NCI-H1048 (cell line): Measurements from ENCODE around the gene CNOT10.
"Not testable (repeated sequence)": the region's sequence is repeated elsewhere in the genome, so short reads cannot be mapped to it uniquely, and the experiment has no call there.

Experiments
- DNase-seq: peaks from one replicate; lab custom pipeline; 2025; lab: John Stamatoyannopoulos, UW

The CNOT10 gene

DNA sequence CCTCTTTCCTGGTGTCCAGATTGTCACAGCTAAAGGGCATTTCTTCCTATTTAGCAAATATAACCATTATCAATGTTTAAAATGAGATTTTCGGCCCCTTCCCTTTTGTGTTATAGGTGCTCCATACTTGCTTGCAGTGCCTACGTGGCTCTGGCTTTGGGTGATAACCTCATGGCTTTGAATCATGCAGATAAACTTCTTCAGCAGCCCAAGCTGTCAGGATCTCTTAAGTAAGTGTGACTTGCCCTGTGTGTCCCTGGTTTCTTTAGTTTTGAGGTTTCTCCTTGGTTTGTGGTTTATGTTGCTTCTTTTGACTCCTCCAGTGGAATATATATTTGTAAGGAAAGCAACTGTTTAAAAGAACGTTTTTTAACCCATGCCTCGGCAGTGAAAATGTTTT, 74.4 kb downstream of the CNOT10 start:
- DNase-seq = no peak

DNA sequence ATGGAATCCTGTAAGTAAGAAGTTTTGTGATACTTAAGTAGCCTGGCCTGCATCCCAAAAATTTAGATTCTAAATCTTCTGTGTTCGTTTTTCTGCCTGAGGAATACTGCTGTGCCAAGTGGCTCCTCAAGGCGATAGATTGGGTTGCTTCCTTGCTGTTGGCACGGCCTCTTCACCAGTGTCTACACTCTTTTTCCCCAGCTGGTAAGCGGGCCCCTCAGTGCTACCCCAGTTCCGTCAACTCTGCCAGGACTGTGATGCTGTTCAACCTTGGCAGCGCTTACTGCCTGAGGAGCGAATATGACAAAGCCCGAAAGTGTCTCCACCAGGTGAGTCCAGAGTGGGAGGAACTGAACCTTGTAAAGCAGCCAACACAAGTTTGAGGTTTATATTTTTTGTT, 79.5 kb downstream of the CNOT10 start:
- no peak for DNase-seq

DNA sequence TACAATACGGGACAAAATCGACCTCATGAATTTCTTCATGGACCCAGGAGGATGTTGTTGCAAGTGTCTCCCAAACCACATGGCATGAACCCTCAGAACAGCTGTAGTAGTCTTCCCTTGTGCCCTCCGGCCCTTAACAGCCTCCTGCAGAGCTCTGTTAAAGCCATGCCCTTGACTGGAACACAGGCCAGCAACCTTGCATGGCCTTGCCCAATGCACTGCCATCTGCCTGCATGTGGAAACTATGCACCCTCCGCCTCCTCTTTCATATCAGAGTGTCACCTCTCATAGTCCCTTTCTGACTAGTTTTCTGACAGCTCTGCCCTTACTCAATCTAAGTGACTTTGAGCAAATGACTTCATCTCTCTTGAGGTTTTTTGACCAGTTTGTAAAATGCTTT, 93.4 kb downstream of the CNOT10 start:
- no peak for DNase-seq

DNA sequence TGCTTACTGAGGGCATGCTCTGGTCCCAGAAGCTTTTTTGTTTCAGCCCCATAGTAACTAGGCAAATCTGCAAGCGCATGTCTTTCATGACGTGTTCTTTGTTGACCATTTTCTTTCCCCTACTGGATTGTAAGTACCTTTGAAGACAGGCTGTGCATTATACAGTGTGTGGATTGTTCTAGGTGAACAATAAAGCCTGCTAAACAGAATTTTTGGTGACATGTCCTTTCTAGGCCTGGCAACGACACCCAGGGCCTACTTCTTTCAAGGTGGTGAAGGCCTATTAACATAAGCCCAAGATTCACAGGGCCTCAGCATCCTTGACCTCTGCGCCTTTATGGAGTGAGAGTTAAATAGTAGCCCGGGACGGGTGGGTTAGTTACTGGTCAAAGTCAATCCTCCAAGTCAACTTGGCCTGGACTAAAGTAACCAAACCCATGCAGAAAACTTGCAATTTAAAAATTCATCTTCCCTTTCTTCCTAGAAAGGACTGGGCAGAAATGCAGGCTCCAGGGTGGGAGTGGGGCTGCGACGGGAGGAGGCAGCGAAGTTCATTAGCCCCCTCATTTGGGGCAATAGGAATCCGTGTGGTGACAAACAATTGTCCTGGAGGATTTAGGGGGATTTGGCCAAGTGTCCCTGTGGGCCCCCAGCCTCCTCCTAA, 95.2 kb downstream of the CNOT10 start:
- no peak for DNase-seq

GRCh38 chr3:32780735-32781210, 95.8 kb downstream of the CNOT10 start:
- peak; percentile 79 for DNase-seq

GRCh38 chr3:32781211-32781968, 96.4 kb downstream of the CNOT10 start:
- DNase-seq = peak; percentile 64

DNA sequence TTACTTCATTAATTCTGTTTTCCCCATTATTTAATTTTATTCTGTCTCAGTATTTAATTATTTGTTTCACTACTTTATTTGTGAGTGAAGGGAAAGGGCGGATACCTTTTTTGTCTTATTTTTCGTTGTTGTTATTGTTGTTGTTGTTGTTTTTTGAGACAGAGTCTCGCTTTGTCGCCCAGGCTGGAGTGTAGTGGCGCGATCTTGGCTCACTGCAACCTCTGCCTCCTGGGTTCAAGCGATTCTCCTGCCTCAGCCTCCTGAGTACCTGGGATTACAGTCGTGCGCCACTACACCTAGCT, 96.9 kb downstream of the CNOT10 start:
- DNase-seq = not testable (repeated sequence)

- DNase-seq = no peak
Observed at GRCh38 chr3:32782407-32782806, 97.4 kb downstream of the CNOT10 start.

DNA sequence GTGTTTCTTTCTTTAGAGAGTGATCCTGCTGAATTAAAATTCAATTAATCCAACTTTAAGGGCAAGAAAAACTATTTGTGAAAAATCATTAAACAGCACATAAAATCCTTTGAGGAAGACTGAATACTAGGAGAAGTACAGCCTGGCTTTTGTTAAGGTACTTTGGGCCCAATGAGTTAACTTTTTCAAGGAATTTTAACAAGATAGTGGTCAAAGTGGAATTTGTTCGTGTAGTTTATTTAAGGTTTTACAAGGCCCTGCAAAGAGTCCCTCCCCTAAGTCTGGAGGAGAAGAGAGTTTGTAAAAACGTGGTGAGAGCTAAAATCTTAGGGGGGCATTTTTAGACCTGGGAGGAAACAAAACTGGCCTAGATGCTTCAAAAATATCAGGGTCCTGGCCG, 106.8 kb downstream of the CNOT10 start:
- no peak for DNase-seq

- DNase-seq = no peak
Observed at GRCh38 chr3:32794487-32795308, 109.7 kb downstream of the CNOT10 start.

- DNase-seq = not testable (repeated sequence)
Observed at GRCh38 chr3:32796384-32796950, 111.5 kb downstream of the CNOT10 start.

DNA sequence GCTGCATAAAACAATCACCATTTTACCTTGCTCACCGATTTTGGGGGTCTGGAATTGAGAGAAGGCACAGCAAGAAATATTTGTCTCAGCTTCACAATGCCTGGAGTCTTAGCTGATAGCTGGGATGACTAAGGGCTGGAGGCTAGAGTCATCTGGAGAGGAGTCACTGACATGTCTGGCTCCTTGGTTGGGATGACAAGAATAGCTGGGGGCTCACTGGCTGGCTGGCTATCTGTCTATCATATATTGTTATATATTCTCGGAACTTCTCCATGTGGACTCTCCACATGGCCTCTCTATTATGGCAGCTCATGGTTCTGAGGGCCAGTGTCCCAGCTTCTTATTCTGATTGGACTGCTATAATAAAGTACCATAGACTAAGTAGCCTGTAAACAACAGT, 112.8 kb downstream of the CNOT10 start:
- DNase-seq = no peak

- not testable (repeated sequence) for DNase-seq
Observed at GRCh38 chr3:32801440-32801839, 116.5 kb downstream of the CNOT10 start.

DNA sequence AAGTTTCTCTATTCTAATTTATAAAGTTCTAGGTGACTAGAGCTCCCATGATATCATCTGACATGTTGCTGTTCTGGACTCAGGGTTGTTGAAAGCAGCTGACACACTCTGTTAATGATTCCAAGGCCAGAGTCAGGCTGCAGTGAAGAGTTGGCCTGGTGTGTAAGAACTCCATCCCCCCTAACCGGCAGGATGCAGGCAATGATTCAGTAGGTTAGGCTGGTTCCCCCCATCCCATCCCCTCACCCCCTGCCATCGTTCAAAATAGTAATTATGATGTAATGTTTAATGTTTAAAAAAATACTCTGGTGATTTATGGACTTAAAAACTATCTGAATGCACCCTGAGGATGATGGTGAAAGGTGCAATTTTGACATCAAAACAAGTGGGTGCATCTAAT, 128.2 kb downstream of the CNOT10 start:
- DNase-seq = no peak

DNA sequence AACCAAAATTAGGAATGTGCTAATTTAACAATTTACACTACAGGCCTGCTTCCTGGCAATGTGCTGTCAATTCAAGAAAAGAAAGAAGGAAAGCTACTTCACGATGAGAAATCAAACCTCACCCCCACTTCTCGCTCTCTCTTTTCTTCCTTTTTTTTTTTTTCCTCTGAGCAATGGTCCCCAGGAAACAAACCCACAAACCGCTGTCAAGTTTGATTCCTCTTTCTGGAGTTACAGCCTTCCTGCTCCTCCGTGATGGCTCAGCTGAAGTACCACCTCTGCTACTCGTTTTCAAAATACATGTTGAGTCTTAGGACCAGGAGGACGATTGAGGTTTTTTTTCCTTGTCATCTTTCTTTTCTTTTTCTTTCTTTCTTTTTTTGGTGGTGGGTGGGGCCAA, 129.4 kb downstream of the CNOT10 start:
- no peak for DNase-seq

GRCh38 chr3:32815841-32816438, 131.0 kb downstream of the CNOT10 start:
- DNase-seq = no peak

- DNase-seq = no peak
Observed at GRCh38 chr3:32816439-32817256, 131.7 kb downstream of the CNOT10 start.

DNA sequence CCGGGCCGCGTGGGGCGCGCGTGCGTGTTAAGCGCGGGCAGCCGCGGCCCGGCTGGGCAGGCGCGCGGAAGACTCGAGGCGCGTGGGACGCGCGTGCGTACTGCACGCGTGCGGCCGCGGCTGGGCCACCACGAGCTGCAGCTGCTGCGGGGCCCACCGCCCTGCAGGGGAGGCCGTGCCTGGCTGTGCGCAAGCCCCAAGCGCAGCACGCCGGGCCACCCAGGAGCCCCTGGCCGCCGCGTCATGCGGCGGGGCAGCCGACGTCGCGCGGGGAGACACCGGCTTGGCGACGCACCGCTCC, 132.2 kb downstream of the CNOT10 start:
- DNase-seq = no peak

DNA sequence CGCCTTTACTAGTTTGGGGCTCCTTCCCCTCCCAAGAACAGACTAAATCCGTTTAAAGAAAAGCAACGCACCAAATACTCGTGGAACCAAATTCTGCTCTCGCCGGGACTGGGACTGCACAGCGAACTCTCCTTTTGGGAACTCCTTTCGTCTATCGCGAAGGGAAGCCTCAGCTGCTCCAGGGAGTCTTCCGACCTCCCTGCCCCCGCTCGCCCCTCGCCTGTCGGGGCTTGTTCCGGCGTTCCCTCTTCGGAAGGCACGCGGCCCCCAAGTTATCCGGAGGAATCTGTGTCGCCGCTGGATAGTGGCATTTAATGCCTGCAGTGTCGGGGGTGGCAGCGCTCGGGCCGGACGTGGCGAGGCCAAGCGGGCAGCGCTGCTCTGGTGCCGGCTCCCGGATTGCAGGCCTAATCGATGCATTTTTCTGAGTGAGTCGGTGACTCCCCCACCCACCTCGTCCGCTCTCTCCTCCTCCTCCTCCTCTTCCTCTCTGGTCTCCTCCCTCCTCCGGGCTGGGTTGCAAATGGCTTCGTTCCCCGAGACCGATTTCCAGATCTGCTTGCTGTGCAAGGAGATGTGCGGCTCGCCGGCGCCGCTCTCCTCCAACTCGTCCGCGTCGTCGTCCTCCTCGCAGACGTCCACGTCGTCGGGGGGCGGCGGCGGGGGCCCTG, 132.7 kb downstream of the CNOT10 start, which contains the start of gene TRIM71:
Gene TRIM71, plus strand, starts transcription at position 440 of the 671 bp plus-strand sequence. Its CDS starts 84 bp downstream, at position 524.
- no peak for DNase-seq

DNA sequence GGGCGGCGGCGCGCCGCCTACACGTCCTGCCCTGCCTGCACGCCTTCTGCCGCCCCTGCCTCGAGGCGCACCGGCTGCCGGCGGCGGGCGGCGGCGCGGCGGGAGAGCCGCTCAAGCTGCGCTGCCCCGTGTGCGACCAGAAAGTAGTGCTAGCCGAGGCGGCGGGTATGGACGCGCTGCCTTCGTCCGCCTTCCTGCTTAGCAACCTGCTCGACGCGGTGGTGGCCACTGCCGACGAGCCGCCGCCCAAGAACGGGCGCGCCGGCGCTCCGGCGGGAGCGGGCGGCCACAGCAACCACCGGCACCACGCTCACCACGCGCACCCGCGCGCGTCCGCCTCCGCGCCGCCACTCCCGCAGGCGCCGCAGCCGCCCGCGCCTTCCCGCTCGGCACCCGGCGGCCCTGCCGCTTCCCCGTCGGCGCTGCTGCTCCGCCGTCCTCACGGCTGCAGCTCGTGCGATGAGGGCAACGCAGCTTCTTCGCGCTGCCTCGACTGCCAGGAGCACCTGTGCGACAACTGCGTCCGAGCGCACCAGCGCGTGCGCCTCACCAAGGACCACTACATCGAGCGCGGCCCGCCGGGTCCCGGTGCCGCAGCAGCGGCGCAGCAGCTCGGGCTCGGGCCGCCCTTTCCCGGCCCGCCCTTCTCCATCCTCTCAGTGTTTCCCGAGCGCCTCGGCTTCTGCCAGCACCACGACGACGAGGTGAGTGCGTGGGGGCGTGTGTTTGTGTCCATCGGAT, 133.4 kb downstream of the CNOT10 start:
- no peak for DNase-seq
